Measurements from ENCODE around the gene FHOD1. TPM values are rescaled to one million over a fixed set of nuclear protein-coding genes. Genes with fewer than 3 reads are reported as not detected.

Gene FHOD1
- total RNA-seq, 3 donors from 2014 or later: 64.0 to 86.6 (median 70.3) TPM

- peaks cover 45% of the 10 kb centered on the region for H3K4me1 Mint-ChIP-seq (ENCODE audit: low read depth)
- no peak for DNase-seq
These were observed 756 bp upstream of the FHOD1 start for GRCh38 chr16:67248073-67248400.

GRCh38 chr16:67246756-67247191 lies 507 bp downstream of the FHOD1 start:
- Mint-ChIP-seq H3K27me3 (ENCODE audit: low read depth) (peaks cover 9% of the 10 kb centered on the region), H3K4me3 (peak overlapping the region; percentile 90), H3K36me3 (ENCODE audit: insufficient read depth) (no peaks in the 10 kb centered on the region), H3K4me1 (ENCODE audit: low read depth) (peaks cover 49% of the 10 kb centered on the region), H3K9me3 (no peaks in the 10 kb centered on the region)
- DNase-seq (peak; percentile 32), ATAC-seq (no peak)

More at GRCh38 chr16:67248073-67248400, 756 bp upstream of the FHOD1 start:
- no peaks in the 10 kb centered on the region for H3K9me3 Mint-ChIP-seq
- peaks cover 9% of the 10 kb centered on the region for H3K27me3 Mint-ChIP-seq (ENCODE audit: low read depth)
- H3K36me3 Mint-ChIP-seq (ENCODE audit: insufficient read depth): no peaks in the 10 kb centered on the region
- no peak for ATAC-seq
- peak overlapping the region; percentile 90 for H3K4me3 Mint-ChIP-seq

GRCh38 chr16:67246081-67246755 lies 1.1 kb downstream of the FHOD1 start:
- Mint-ChIP-seq H3K9me3 (no peaks in the 10 kb centered on the region), H3K36me3 (ENCODE audit: insufficient read depth) (no peaks in the 10 kb centered on the region), H3K4me3 (peak overlapping the region; percentile 90), H3K4me1 (ENCODE audit: low read depth) (peaks cover 52% of the 10 kb centered on the region), H3K27me3 (ENCODE audit: low read depth) (peaks cover 9% of the 10 kb centered on the region)
- DNase-seq (no peak), ATAC-seq (no peak)

- H3K36me3 Mint-ChIP-seq (ENCODE audit: insufficient read depth): no peaks in the 10 kb centered on the region
- DNase-seq (no peak), ATAC-seq (no peak)
- peaks cover 54% of the 10 kb centered on the region for H3K4me1 Mint-ChIP-seq (ENCODE audit: low read depth)
- peaks cover 9% of the 10 kb centered on the region for H3K27me3 Mint-ChIP-seq (ENCODE audit: low read depth)
- H3K9me3 Mint-ChIP-seq: no peaks in the 10 kb centered on the region
- H3K4me3 Mint-ChIP-seq: peak overlapping the region; percentile 90
These were observed 1.6 kb downstream of the FHOD1 start for GRCh38 chr16:67245674-67246080.

GRCh38 chr16:67245186-67245585 lies 2.1 kb downstream of the FHOD1 start:
- H3K4me1 Mint-ChIP-seq (ENCODE audit: low read depth): peaks cover 52% of the 10 kb centered on the region
- peaks cover 4% of the 10 kb centered on the region for H3K27me3 Mint-ChIP-seq (ENCODE audit: low read depth)
- no peak for DNase-seq
- no peaks in the 10 kb centered on the region for H3K36me3 Mint-ChIP-seq (ENCODE audit: insufficient read depth)
- ATAC-seq: no peak
- peak overlapping the region; percentile 90 for H3K4me3 Mint-ChIP-seq
- no peaks in the 10 kb centered on the region for H3K9me3 Mint-ChIP-seq

- peak; percentile 73 for DNase-seq
- H3K4me3 Mint-ChIP-seq: peak overlapping the region; percentile 90
- H3K27me3 Mint-ChIP-seq (ENCODE audit: low read depth): no peaks in the 10 kb centered on the region
- no peaks in the 10 kb centered on the region for H3K9me3 Mint-ChIP-seq
- peak; percentile 69 to 71 for ATAC-seq
- H3K36me3 Mint-ChIP-seq (ENCODE audit: insufficient read depth): peaks cover 2% of the 10 kb centered on the region
- H3K4me1 Mint-ChIP-seq (ENCODE audit: low read depth): peaks cover 47% of the 10 kb centered on the region
These were observed 2.7 kb downstream of the FHOD1 start for GRCh38 chr16:67244387-67245185.

- H3K27me3 Mint-ChIP-seq (ENCODE audit: low read depth): no peaks in the 10 kb centered on the region
- ATAC-seq: no peak
- DNase-seq: no peak
- H3K9me3 Mint-ChIP-seq: no peaks in the 10 kb centered on the region
- H3K4me3 Mint-ChIP-seq: no peak overlapping the region
- H3K4me1 Mint-ChIP-seq (ENCODE audit: low read depth): peaks cover 42% of the 10 kb centered on the region
- peaks cover 8% of the 10 kb centered on the region for H3K36me3 Mint-ChIP-seq (ENCODE audit: insufficient read depth)
These were observed 3.8 kb downstream of the FHOD1 start for GRCh38 chr16:67243481-67243880.

- Mint-ChIP-seq H3K4me3 (no peak overlapping the region), H3K4me1 (ENCODE audit: low read depth) (peaks cover 33% of the 10 kb centered on the region), H3K36me3 (ENCODE audit: insufficient read depth) (peaks cover 19% of the 10 kb centered on the region), H3K9me3 (no peaks in the 10 kb centered on the region), H3K27me3 (ENCODE audit: low read depth) (no peaks in the 10 kb centered on the region)
- ATAC-seq (no peak), DNase-seq (no peak)
These were observed 5.0 kb downstream of the FHOD1 start for GRCh38 chr16:67242138-67242730.

GRCh38 chr16:67241008-67241900 lies 6.0 kb downstream of the FHOD1 start:
- H3K4me3 Mint-ChIP-seq: no peak overlapping the region
- no peaks in the 10 kb centered on the region for H3K9me3 Mint-ChIP-seq
- DNase-seq: no peak
- peaks cover 24% of the 10 kb centered on the region for H3K36me3 Mint-ChIP-seq (ENCODE audit: insufficient read depth)
- no peak for ATAC-seq
- no peaks in the 10 kb centered on the region for H3K27me3 Mint-ChIP-seq (ENCODE audit: low read depth)
- H3K4me1 Mint-ChIP-seq (ENCODE audit: low read depth): peaks cover 39% of the 10 kb centered on the region

- ATAC-seq (no peak), DNase-seq (no peak)
- H3K27me3 Mint-ChIP-seq (ENCODE audit: low read depth): no peaks in the 10 kb centered on the region
- no peaks in the 10 kb centered on the region for H3K9me3 Mint-ChIP-seq
- H3K4me1 Mint-ChIP-seq (ENCODE audit: low read depth): peaks cover 40% of the 10 kb centered on the region
- H3K36me3 Mint-ChIP-seq (ENCODE audit: insufficient read depth): peaks cover 27% of the 10 kb centered on the region
- no peak overlapping the region for H3K4me3 Mint-ChIP-seq
These were observed 6.8 kb downstream of the FHOD1 start for GRCh38 chr16:67240506-67240905.

- H3K9me3 Mint-ChIP-seq: no peaks in the 10 kb centered on the region
- ATAC-seq (no peak), DNase-seq (no peak)
- no peak overlapping the region for H3K4me3 Mint-ChIP-seq
- peaks cover 27% of the 10 kb centered on the region for H3K36me3 Mint-ChIP-seq (ENCODE audit: insufficient read depth)
- H3K27me3 Mint-ChIP-seq (ENCODE audit: low read depth): no peaks in the 10 kb centered on the region
- peaks cover 24% of the 10 kb centered on the region for H3K4me1 Mint-ChIP-seq (ENCODE audit: low read depth)
These were observed 8.3 kb downstream of the FHOD1 start for GRCh38 chr16:67238806-67239470.

- Mint-ChIP-seq H3K9me3 (no peaks in the 10 kb centered on the region), H3K4me1 (ENCODE audit: low read depth) (peaks cover 20% of the 10 kb centered on the region), H3K4me3 (no peak overlapping the region), H3K27me3 (ENCODE audit: low read depth) (no peaks in the 10 kb centered on the region), H3K36me3 (ENCODE audit: insufficient read depth) (peaks cover 29% of the 10 kb centered on the region)
- DNase-seq: no peak
- ATAC-seq: no peak
These were observed 9.1 kb downstream of the FHOD1 start for GRCh38 chr16:67238278-67238575.

- ATAC-seq (no peak), DNase-seq (peak; percentile 2)
- H3K9me3 Mint-ChIP-seq: no peaks in the 10 kb centered on the region
- no peak overlapping the region for H3K4me3 Mint-ChIP-seq
- H3K27me3 Mint-ChIP-seq (ENCODE audit: low read depth): no peaks in the 10 kb centered on the region
- H3K36me3 Mint-ChIP-seq (ENCODE audit: insufficient read depth): peaks cover 29% of the 10 kb centered on the region
- H3K4me1 Mint-ChIP-seq (ENCODE audit: low read depth): peaks cover 20% of the 10 kb centered on the region
These were observed 9.6 kb downstream of the FHOD1 start for GRCh38 chr16:67237396-67238277.

All from activated T-cell treated with anti-CD3 and anti-CD28 coated beads, Interleukin-2, amount 50 U/mL, for 4 hours (primary cell).